HepG2 (cell line): ENCODE results near the gene SYTL2. TPM values are rescaled to one million over a fixed set of nuclear protein-coding genes. Genes with fewer than 3 reads are reported as not detected.

Source experiments
- ATAC-seq: fragments of 200-7000 bp; cut with Tn5 transposase; 3 replicates; pipeline ENCODE4 v1.9.1; 2020; ENCODE audit warnings: mild to moderate bottlenecking, moderate library complexity
- BruUV-seq: library from RNA; stranded (reverse); fragments of 400-500 nt; replicated peaks from 2 replicates; lab custom pipeline; 2021; lab: Mats Ljungman, UMichigan
- CTCF ChIA-PET: fragments of 300-600 bp; formaldehyde crosslinking; extraction: SDS; loops from one replicate; lab custom pipeline; 2021; ENCODE audit warnings: low total read pairs, inconsistent platforms, low intra/inter-chr PET ratio; lab: Yijun Ruan, JAX
- POLR2A ChIA-PET: fragments of 350-600 bp; sonication (Branson Sonifier 250); formaldehyde crosslinking; loops from one replicate; lab custom pipeline; 2020; ENCODE audit warnings: antibody characterized with exemption, inconsistent platforms; lab: Yijun Ruan, JAX
- DNase-seq: peaks from one replicate; pipeline ENCODE4 v3.0.0-alpha.2; 2015; ENCODE audit warnings: low spot score
- FAIRE-seq: peaks from 3 replicates; lab custom pipeline; 2011; peaks lifted over from hg19 to GRCh38; lab: Jason Lieb, UNC
- H2AFZ ChIP-seq: one replicate; pipeline ENCODE4 v1.6.1; 2011; ENCODE audit warnings: low read length, inconsistent platforms
- H3K27ac ChIP-seq: fragments of 300-600 bp; 3 replicates; pipeline ENCODE4 v1.8.0; 2011; ENCODE audit warnings: mixed run types, mild to moderate bottlenecking, mixed read lengths, low read length, inconsistent platforms; ENCODE audit not compliant: insufficient read depth; ENCODE audit errors: extremely low read length
- H3K27me3 ChIP-seq, 2 experiments: fragments of 200-600 bp in 1 of 2; 2 replicates in 1 of 2; 3 replicates in 1 of 2; pipeline versions ENCODE4 v1.6.0 to v1.8.0; 2011; ENCODE audit warnings: low read length in 2 of 2, mild to moderate bottlenecking in 2 of 2, moderate library complexity in 2 of 2, inconsistent platforms in 1 of 2; ENCODE audit not compliant: insufficient read depth in 2 of 2, control insufficient read depth in 1 of 2
- H3K36me3 ChIP-seq, 2 experiments: fragments of 200-600 bp in 1 of 2; replicated peaks in 1 of 2; 2 replicates in 1 of 2; 3 replicates in 1 of 2; pipeline versions ENCODE4 v1.5.1 to v1.8.0; 2011; ENCODE audit warnings: low read length in 2 of 2, inconsistent platforms in 1 of 2; ENCODE audit not compliant: insufficient read depth in 2 of 2, control insufficient read depth in 1 of 2
- H3K4me1 ChIP-seq: 2 replicates; pipeline ENCODE4 v1.5.1; 2012; ENCODE audit warnings: low read length, inconsistent platforms; ENCODE audit not compliant: insufficient read depth
- H3K4me2 ChIP-seq: 2 replicates; pipeline ENCODE4 v1.6.0; 2011; ENCODE audit warnings: low read depth, low read length, inconsistent platforms
- H3K4me3 ChIP-seq, 3 experiments: fragments of 200-600 bp in 1 of 3; sonication (generic), shearing (Covaris generic) in 1 of 3; replicated peaks in 1 of 3; 2 replicates each; pipeline ENCODE4 v1.5.1; 2011 to 2016; ENCODE audit warnings: low read length in 3 of 3, inconsistent platforms in 2 of 3, low read depth in 2 of 3, mild to moderate bottlenecking in 2 of 3, control low read depth in 1 of 3, mixed read lengths in 1 of 3; ENCODE audit not compliant: insufficient read depth in 1 of 3
- H3K79me2 ChIP-seq: one replicate; pipeline ENCODE4 v1.6.1; 2011; ENCODE audit warnings: low read length, inconsistent platforms; ENCODE audit not compliant: insufficient read depth
- H3K9ac ChIP-seq: 2 replicates; pipeline ENCODE4 v1.6.0; 2011; ENCODE audit warnings: mild to moderate bottlenecking, low read depth, low read length, inconsistent platforms; ENCODE audit not compliant: insufficient read depth
- H3K9me3 ChIP-seq: 2 replicates; pipeline ENCODE4 v1.5.1; 2012; ENCODE audit warnings: mild to moderate bottlenecking, low read length
- H4K20me1 ChIP-seq: 2 replicates; pipeline ENCODE4 v1.6.0; 2011; ENCODE audit warnings: inconsistent platforms, mild to moderate bottlenecking, low read length, moderate library complexity; ENCODE audit not compliant: insufficient read depth
- CBX5 ChIP-seq: sonication (generic); formaldehyde crosslinking; IDR thresholded peaks from 2 replicates; pipeline ENCODE4 v1.4.0; 2020; ENCODE audit warnings: missing genetic modification reagents, borderline replicate concordance
- CCAR2 ChIP-seq: fragments of 200-400 bp; formaldehyde crosslinking; optimal IDR thresholded peaks from 2 replicates; pipeline ENCODE3; 2018; ENCODE audit warnings: low read depth, mild to moderate bottlenecking, low read length, moderate library complexity
- FOXK2 ChIP-seq: fragments of 450-650 bp; IDR thresholded peaks from 2 replicates; pipeline ENCODE4 v1.6.1; 2016
- FOXM1 ChIP-seq: sonication (generic); formaldehyde crosslinking; IDR thresholded peaks from 2 replicates; pipeline ENCODE4 v1.5.0; 2020; ENCODE audit warnings: missing genetic modification reagents
- NCOA2 ChIP-seq: sonication (generic); formaldehyde crosslinking; IDR thresholded peaks from 2 replicates; pipeline ENCODE4 v1.8.0; 2022; ENCODE audit warnings: inconsistent platforms
- TCF12 ChIP-seq, 2 experiments: fragments of 450-650 bp in 1 of 2; sonication (generic) in 1 of 2; formaldehyde crosslinking in 1 of 2; IDR thresholded peaks; 2 replicates each; pipeline versions ENCODE4 v1.6.1 to v1.8.0; 2017 to 2022; ENCODE audit warnings: antibody characterized with exemption in 1 of 2, mild to moderate bottlenecking in 1 of 2, missing genetic modification reagents in 1 of 2, moderate library complexity in 1 of 2
- THAP9 ChIP-seq: sonication (generic); formaldehyde crosslinking; IDR thresholded peaks from 2 replicates; pipeline ENCODE4; 2020; ENCODE audit warnings: missing genetic modification reagents, mild to moderate bottlenecking, borderline replicate concordance
- ZBTB7A ChIP-seq: sonication (generic); formaldehyde crosslinking; IDR thresholded peaks from 2 replicates; pipeline ENCODE4 v1.8.0; 2022; ENCODE audit warnings: mild to moderate bottlenecking, missing genetic modification reagents
- ZMAT3 ChIP-seq: sonication (generic); formaldehyde crosslinking; conservative IDR thresholded peaks from 2 replicates; pipeline ENCODE4 v1.7.0; 2021; ENCODE audit warnings: missing genetic modification reagents
- ZNF570 ChIP-seq: sonication (generic); formaldehyde crosslinking; IDR thresholded peaks from 2 replicates; pipeline ENCODE4 v1.4.0; 2020; ENCODE audit warnings: mild to moderate bottlenecking, missing genetic modification reagents, borderline replicate concordance
- ZNF616 ChIP-seq: sonication (generic); formaldehyde crosslinking; IDR thresholded peaks from 2 replicates; pipeline ENCODE4 v1.5.0; 2020; ENCODE audit warnings: low read depth, mild to moderate bottlenecking, missing genetic modification reagents
- WGBS: methylation state at CpG from one replicate; pipeline ENCODE4 v1.1.6; 2017; ENCODE audit warnings: low lambda C conversion rate; 5-methylcytosine and 5-hydroxymethylcytosine counted together
- in situ Hi-C: cut with HindIII; loops from 2 replicates; pipeline ENCODE4 v1.10.0; 2017; ENCODE audit warnings: low pct_unique_long_range_greater_than_20kb; ENCODE audit not compliant: extremely low pct_ligation_motif_present
- intact Hi-C: fragments of 100-400 bp; cut with micrococcal nuclease; formaldehyde crosslinking; loops from one replicate; pipeline ENCODE4 v1.10.0; 2022; ENCODE audit not compliant: unreplicated experiment
- polyA plus RNA-seq, 8 experiments: library from polyadenylated mRNA; depleted of rRNA in 3 of 8; stranded (reverse) in 7 of 8; unstranded in 1 of 8; fragments of >200 nt; fragmentation: Illumina TruSeq in 4 of 8; extraction: Trizol in 4 of 8; gene quantifications; 2 replicates each; pipeline versions ENCODE4 v1.2.1 to v1.2.3, GENCODE V29; 2011 to 2016; ENCODE audit warnings: low read depth in 4 of 8, missing spikeins in 1 of 8, mixed read lengths in 1 of 8; ENCODE audit not compliant: insufficient read depth in 1 of 8
- total RNA-seq, 5 experiments: library from RNA; depleted of rRNA; stranded (reverse); fragments of >200 nt; fragmentation: Illumina TruSeq; extraction: Trizol; gene quantifications; 2 replicates each; pipeline ENCODE4 v1.2.3, GENCODE V29; 2016; ENCODE audit warnings: low read depth in 1 of 5
- TF ChIP-seq, protein P1 (sequence below): sonication (generic); formaldehyde crosslinking; IDR thresholded peaks from 2 replicates; pipeline ENCODE4 v1.4.0; 2020; ENCODE audit warnings: missing genetic modification reagents
- TF ChIP-seq, protein P2 (sequence below): sonication (generic); formaldehyde crosslinking; IDR thresholded peaks from 2 replicates; pipeline ENCODE4 v1.4.0; 2020; ENCODE audit warnings: missing genetic modification reagents; ENCODE audit errors: not compliant biosample characterization

Gene SYTL2
- total and polyA plus RNA-seq, 2 of the 13 experiments (the other 11 are each of a cell fraction or from before 2014, with no cell fraction given) = 0.77 to 0.90 TPM

GRCh38 chr11:85721191-85721590 lies 89.8 kb downstream of the SYTL2 start:
- H3K27me3 ChIP-seq = no peaks in the 10 kb centered on the region; a peak in 1 of 5 replicates
- H3K36me3 ChIP-seq = no peaks in the 10 kb centered on the region
- 59% methylated on average over 3 of the region's 3 CpGs for WGBS
- no TSS peak for BruUV-seq
- in situ Hi-C loops (no loop called here), intact Hi-C loops (no loop called here)
- no peak overlapping the region for H2AFZ ChIP-seq
- H3K9me3 ChIP-seq = no peaks in the 10 kb centered on the region
- H3K9ac ChIP-seq = no peak overlapping the region
- ChIA-PET CTCF (no interaction called here), POLR2A (no interaction called here)
- no peaks in the 10 kb centered on the region for H4K20me1 ChIP-seq
- FAIRE-seq = no peak
- no peak overlapping the region for H3K4me2 ChIP-seq
- H3K4me3 ChIP-seq = no peak overlapping the region
- H3K27ac ChIP-seq = no peak overlapping the region
- ATAC-seq = no peak
- no peaks in the 10 kb centered on the region for H3K79me2 ChIP-seq
- DNase-seq = no peak
- TF ChIP-seq FOXM1 (CRISPR knock-in tag) = no peak
- no peak for TF ChIP-seq CBX5
- TF ChIP-seq TCF12 (IDR thresholded peaks at IDR 0.05) = no peak
- TF ChIP-seq TCF12 (CRISPR knock-in tag; IDR thresholded peaks at IDR 0.05) = no peak
- TF ChIP-seq ZBTB7A (CRISPR knock-in tag) = no peak
- TF ChIP-seq FOXK2 = no peak
- TF ChIP-seq ZMAT3 (CRISPR knock-in tag) = no peak
- H3K4me1 ChIP-seq = no peaks in the 10 kb centered on the region

- Histone ChIP-seq H3K4me3 (no peak overlapping the region), H3K36me3 (no peaks in the 10 kb centered on the region), H4K20me1 (no peaks in the 10 kb centered on the region), H3K9ac (no peak overlapping the region), H3K9me3 (no peaks in the 10 kb centered on the region), H3K4me2 (no peak overlapping the region), H2AFZ (no peak overlapping the region), H3K4me1 (no peaks in the 10 kb centered on the region), H3K27ac (no peak overlapping the region), H3K79me2 (no peaks in the 10 kb centered on the region), H3K27me3 (no peaks in the 10 kb centered on the region)
- FAIRE-seq = no peak
- no peak; the same call in 2 of the 3 replicates for ATAC-seq
- peak; percentile 3 for DNase-seq
- in situ Hi-C loops = no loop called here
- ChIA-PET POLR2A (no interaction called here), CTCF (no interaction called here)
- 15% methylated on average over 9 of the region's 10 CpGs for WGBS
- no TSS peak for BruUV-seq
- intact Hi-C loops = no loop called here
- no peak for TF ChIP-seq NCOA2 (CRISPR knock-in tag)
- no peak for TF ChIP-seq CCAR2
- no peak for TF ChIP-seq ZNF570
- TF ChIP-seq ZNF616 (CRISPR knock-in tag) = no peak
- TF ChIP-seq, protein P1, sequence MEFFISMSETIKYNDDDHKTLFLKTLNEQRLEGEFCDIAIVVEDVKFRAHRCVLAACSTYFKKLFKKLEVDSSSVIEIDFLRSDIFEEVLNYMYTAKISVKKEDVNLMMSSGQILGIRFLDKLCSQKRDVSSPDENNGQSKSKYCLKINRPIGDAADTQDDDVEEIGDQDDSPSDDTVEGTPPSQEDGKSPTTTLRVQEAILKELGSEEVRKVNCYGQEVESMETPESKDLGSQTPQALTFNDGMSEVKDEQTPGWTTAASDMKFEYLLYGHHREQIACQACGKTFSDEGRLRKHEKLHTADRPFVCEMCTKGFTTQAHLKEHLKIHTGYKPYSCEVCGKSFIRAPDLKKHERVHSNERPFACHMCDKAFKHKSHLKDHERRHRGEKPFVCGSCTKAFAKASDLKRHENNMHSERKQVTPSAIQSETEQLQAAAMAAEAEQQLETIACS (CRISPR knock-in tag) = no peak
- TF ChIP-seq, protein P2, sequence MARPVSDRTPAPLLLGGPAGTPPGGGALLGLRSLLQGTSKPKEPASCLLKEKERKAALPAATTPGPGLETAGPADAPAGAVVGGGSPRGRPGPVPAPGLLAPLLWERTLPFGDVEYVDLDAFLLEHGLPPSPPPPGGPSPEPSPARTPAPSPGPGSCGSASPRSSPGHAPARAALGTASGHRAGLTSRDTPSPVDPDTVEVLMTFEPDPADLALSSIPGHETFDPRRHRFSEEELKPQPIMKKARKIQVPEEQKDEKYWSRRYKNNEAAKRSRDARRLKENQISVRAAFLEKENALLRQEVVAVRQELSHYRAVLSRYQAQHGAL (CRISPR knock-in tag) = no peak
- no peak for TF ChIP-seq THAP9 (CRISPR knock-in tag)
These were observed 91.7 kb downstream of the SYTL2 start for GRCh38 chr11:85718991-85719807.
